ENCODE data around the gene BABAM1. TPM values are rescaled to one million over a fixed set of nuclear protein-coding genes. Genes with fewer than 3 reads are reported as not detected.
"Not testable (repeated sequence)": the region's sequence is repeated elsewhere in the genome, so short reads cannot be mapped to it uniquely, and the experiment has no call there.

The BABAM1 gene
- total and polyA plus RNA-seq, 5 donors from 2014 or later: 82.3 to 140 (median 116) TPM

GRCh38 chr19:17294051-17294891 lies 27.0 kb downstream of the BABAM1 start:
- ATAC-seq (ENCODE audit: low read depth in 2 of 2): no peak
- Histone ChIP-seq H3K4me3 (ENCODE audit: low read depth, low read length) (no peak overlapping the region), H3K27ac (ENCODE audit: insufficient read depth, low read length, poor library complexity, severe bottlenecking) (no peak overlapping the region), H3K27me3 (ENCODE audit: control insufficient read depth, insufficient read depth, low read length) (no peaks in the 10 kb centered on the region), H3K36me3 (ENCODE audit: control insufficient read depth, insufficient read depth, low read length) (peaks cover 4% of the 10 kb centered on the region), H3K4me1 (ENCODE audit: control insufficient read depth, insufficient read depth, low read length, poor library complexity, severe bottlenecking) (peaks cover 11% of the 10 kb centered on the region), H3K9me3 (ENCODE audit: control insufficient read depth in 2 of 2, low read length in 2 of 2) (no peaks in the 10 kb centered on the region)
- peaks cover 0 to 1% (median 0%) of the 10 kb centered on the region in 7 donors for H3K9me3 Mint-ChIP-seq
- H3K36me3 Mint-ChIP-seq: peaks cover 5% of the 10 kb centered on the region
- no peak overlapping the region for H3K27ac Mint-ChIP-seq
- H3K27me3 Mint-ChIP-seq: peaks cover 6% of the 10 kb centered on the region
- peak in 2 of 3 donors; percentile 29 to 32 for DNase-seq
- H3K4me1 Mint-ChIP-seq: peaks cover 0 to 5% (median 2%) of the 10 kb centered on the region in 4 donors
- H3K4me3 Mint-ChIP-seq: peak overlapping the region in 2 of 4 donors; percentile 47 to 85

DNA sequence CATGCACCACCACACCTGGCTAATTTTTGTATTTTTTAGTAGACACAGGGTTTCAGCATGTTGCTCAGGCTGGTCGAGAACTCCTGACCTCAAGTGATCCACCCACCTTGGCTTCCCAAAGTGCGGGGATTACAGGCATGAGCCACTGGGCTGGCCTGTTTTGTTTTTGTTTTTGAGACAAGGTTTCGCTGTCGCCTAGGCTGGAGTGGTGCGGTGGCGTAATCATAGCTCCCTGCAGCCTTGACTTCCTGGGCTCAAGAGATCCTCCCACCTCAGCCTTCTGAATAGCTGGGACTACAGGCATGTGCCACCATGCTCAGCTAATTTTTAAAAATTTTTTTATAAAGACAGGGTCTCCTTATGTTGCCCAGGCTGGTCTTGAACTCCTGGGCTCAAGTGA lies 28.3 kb downstream of the BABAM1 start:
- H3K36me3 Mint-ChIP-seq; H3K27me3 ChIP-seq (ENCODE audit: control insufficient read depth, insufficient read depth, low read length); ATAC-seq (ENCODE audit: low read depth in 2 of 2); H3K9me3 Mint-ChIP-seq; H3K4me1 Mint-ChIP-seq; H3K4me3 Mint-ChIP-seq; H3K27ac ChIP-seq (ENCODE audit: insufficient read depth, low read length, poor library complexity, severe bottlenecking); H3K36me3 ChIP-seq (ENCODE audit: control insufficient read depth, insufficient read depth, low read length); H3K9me3 ChIP-seq (ENCODE audit: control insufficient read depth in 2 of 2, low read length in 2 of 2); H3K4me3 ChIP-seq (ENCODE audit: low read depth, low read length); H3K27me3 Mint-ChIP-seq; DNase-seq; H3K27ac Mint-ChIP-seq: not testable (repeated sequence)
- peaks cover 11% of the 10 kb centered on the region for H3K4me1 ChIP-seq (ENCODE audit: control insufficient read depth, insufficient read depth, low read length, poor library complexity, severe bottlenecking)

- Mint-ChIP-seq H3K27me3 (no peaks in the 10 kb centered on the region), H3K4me3 (no peak overlapping the region), H3K27ac (peak overlapping the region in 1 of 3 donors; percentile 69), H3K9me3 (no peaks in the 10 kb centered on the region), H3K36me3 (peaks cover 5% of the 10 kb centered on the region), H3K4me1 (peaks cover 0 to 5% (median 2%) of the 10 kb centered on the region in 4 donors)
- Histone ChIP-seq H3K27ac (ENCODE audit: insufficient read depth, low read length, poor library complexity, severe bottlenecking) (no peak overlapping the region), H3K36me3 (ENCODE audit: control insufficient read depth, insufficient read depth, low read length) (peaks cover 4% of the 10 kb centered on the region), H3K27me3 (ENCODE audit: control insufficient read depth, insufficient read depth, low read length) (no peaks in the 10 kb centered on the region), H3K9me3 (ENCODE audit: control insufficient read depth in 2 of 2, low read length in 2 of 2) (no peaks in the 10 kb centered on the region), H3K4me3 (ENCODE audit: low read depth, low read length) (no peak overlapping the region), H3K4me1 (ENCODE audit: control insufficient read depth, insufficient read depth, low read length, poor library complexity, severe bottlenecking) (peaks cover 11% of the 10 kb centered on the region)
- ATAC-seq (ENCODE audit: low read depth in 2 of 2) (no peak), DNase-seq (no peak)
Measured at GRCh38 chr19:17296273-17296672, 29.0 kb downstream of the BABAM1 start.

- no peaks in the 10 kb centered on the region for H3K9me3 ChIP-seq (ENCODE audit: control insufficient read depth in 2 of 2, low read length in 2 of 2)
- no peaks in the 10 kb centered on the region for H3K27me3 ChIP-seq (ENCODE audit: control insufficient read depth, insufficient read depth, low read length)
- H3K27me3 Mint-ChIP-seq: no peaks in the 10 kb centered on the region
- H3K4me1 Mint-ChIP-seq: peaks cover 0 to 10% (median 3%) of the 10 kb centered on the region in 4 donors
- H3K36me3 ChIP-seq (ENCODE audit: control insufficient read depth, insufficient read depth, low read length): peaks cover 4% of the 10 kb centered on the region
- H3K4me3 ChIP-seq (ENCODE audit: low read depth, low read length): no peak overlapping the region
- DNase-seq (no peak), ATAC-seq (ENCODE audit: low read depth in 2 of 2) (no peak)
- no peaks in the 10 kb centered on the region for H3K9me3 Mint-ChIP-seq
- H3K27ac ChIP-seq (ENCODE audit: insufficient read depth, low read length, poor library complexity, severe bottlenecking): no peak overlapping the region
- H3K4me3 Mint-ChIP-seq: no peak overlapping the region
- H3K36me3 Mint-ChIP-seq: peaks cover 5% of the 10 kb centered on the region
- H3K27ac Mint-ChIP-seq: no peak overlapping the region
- H3K4me1 ChIP-seq (ENCODE audit: control insufficient read depth, insufficient read depth, low read length, poor library complexity, severe bottlenecking): peaks cover 9% of the 10 kb centered on the region
Measured at GRCh38 chr19:17296976-17297375, 29.7 kb downstream of the BABAM1 start.

DNA sequence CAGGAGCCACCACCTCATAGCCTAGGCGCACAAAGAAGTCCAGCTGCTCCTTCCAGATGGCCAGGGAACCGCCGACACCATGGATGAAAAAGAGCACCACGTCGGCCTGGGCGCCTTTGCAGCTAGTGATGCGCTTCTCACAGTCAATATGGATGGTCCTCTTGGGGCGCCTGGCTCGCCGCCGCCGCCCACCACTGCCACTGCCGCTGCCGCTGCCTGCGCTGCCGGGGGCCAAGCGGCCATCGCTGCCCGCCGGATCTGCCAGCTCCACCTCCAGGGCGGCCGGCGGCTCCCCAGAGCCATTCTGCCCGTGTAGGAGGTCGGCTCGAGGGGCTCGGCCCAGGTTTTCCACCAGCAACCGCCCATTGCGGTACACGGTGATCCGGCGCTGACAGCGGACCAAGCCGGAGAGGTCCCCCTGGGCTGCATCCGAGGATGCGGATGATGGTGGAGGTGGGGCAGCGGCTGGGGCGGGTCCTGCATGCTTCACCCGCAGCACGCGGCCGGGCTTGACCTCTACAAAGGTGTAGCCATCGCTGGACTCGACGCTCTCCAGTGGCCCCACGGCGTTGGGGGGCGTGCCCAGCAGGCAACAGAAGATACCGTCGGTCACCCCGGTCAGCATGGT lies 33.9 kb downstream of the BABAM1 start:
- Mint-ChIP-seq H3K9me3 (no peaks in the 10 kb centered on the region), H3K4me1 (peaks cover 5 to 36% (median 18%) of the 10 kb centered on the region in 4 donors), H3K27me3 (no peaks in the 10 kb centered on the region), H3K36me3 (peaks cover 5% of the 10 kb centered on the region), H3K27ac (no peak overlapping the region), H3K4me3 (peak overlapping the region in 2 of 4 donors; percentile 28 to 35)
- Histone ChIP-seq H3K36me3 (ENCODE audit: control insufficient read depth, insufficient read depth, low read length) (peaks cover 4% of the 10 kb centered on the region), H3K9me3 (ENCODE audit: control insufficient read depth in 2 of 2, low read length in 2 of 2) (no peaks in the 10 kb centered on the region), H3K4me3 (ENCODE audit: low read depth, low read length) (no peak overlapping the region), H3K27me3 (ENCODE audit: control insufficient read depth, insufficient read depth, low read length) (no peaks in the 10 kb centered on the region), H3K27ac (ENCODE audit: insufficient read depth, low read length, poor library complexity, severe bottlenecking) (no peak overlapping the region), H3K4me1 (ENCODE audit: control insufficient read depth, insufficient read depth, low read length, poor library complexity, severe bottlenecking) (peaks cover 31% of the 10 kb centered on the region)
- DNase-seq (no peak), ATAC-seq (ENCODE audit: low read depth in 2 of 2) (no peak)

DNA sequence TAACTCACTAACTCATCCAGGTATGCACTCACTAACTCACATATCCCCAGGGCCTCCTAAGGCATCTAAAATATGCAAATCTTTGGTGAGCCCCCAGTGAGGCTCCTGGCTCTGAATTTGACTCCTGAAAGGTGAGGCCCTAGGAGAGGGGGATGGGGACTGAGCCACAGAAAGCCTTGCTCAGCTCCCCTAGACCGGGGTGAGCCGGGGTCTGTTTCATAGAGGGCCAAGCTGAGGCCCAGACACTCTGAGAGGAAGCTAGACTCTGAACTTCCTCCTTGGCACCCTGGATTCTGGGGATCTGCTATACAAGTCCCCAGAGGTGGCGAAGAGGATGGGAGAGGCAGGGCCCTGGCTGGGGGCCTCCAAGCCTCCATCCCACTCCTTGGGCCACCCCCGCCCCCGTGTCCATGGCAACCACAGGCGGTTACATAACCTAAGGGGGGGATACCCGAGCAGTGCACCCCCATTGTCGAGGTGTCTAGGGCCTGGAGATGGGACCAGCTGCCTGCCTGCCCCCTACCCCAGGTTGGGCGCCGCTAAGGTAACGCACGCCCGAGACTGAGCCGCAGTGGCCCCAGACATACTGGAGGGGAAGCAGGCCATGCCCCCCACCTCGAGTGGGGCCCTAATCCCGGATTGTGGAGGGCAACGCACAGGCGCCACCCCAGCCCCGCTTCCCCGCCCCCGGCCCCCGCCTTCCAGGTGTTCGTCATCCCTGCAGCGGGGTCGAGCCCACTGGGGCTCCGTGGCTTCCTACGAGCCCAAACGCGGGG lies 35.3 kb downstream of the BABAM1 start:
- no peaks in the 10 kb centered on the region for H3K9me3 Mint-ChIP-seq
- no peaks in the 10 kb centered on the region for H3K27me3 Mint-ChIP-seq
- DNase-seq: peak in 1 of 3 donors; percentile 21
- Histone ChIP-seq H3K27me3 (ENCODE audit: control insufficient read depth, insufficient read depth, low read length) (no peaks in the 10 kb centered on the region), H3K4me3 (ENCODE audit: low read depth, low read length) (no peak overlapping the region), H3K27ac (ENCODE audit: insufficient read depth, low read length, poor library complexity, severe bottlenecking) (peak overlapping the region; percentile 72), H3K4me1 (ENCODE audit: control insufficient read depth, insufficient read depth, low read length, poor library complexity, severe bottlenecking) (peaks cover 40% of the 10 kb centered on the region), H3K36me3 (ENCODE audit: control insufficient read depth, insufficient read depth, low read length) (peaks cover 4% of the 10 kb centered on the region), H3K9me3 (ENCODE audit: control insufficient read depth in 2 of 2, low read length in 2 of 2) (no peaks in the 10 kb centered on the region)
- peaks cover 5 to 43% (median 20%) of the 10 kb centered on the region in 4 donors for H3K4me1 Mint-ChIP-seq
- peak overlapping the region; percentile 80 to 96 (median 82) for H3K4me3 Mint-ChIP-seq
- H3K27ac Mint-ChIP-seq: peak overlapping the region in 2 of 3 donors; percentile 42 to 54
- H3K36me3 Mint-ChIP-seq: peaks cover 5% of the 10 kb centered on the region
- no peak for ATAC-seq (ENCODE audit: low read depth in 2 of 2)

- H3K4me1 Mint-ChIP-seq: peaks cover 5 to 48% (median 22%) of the 10 kb centered on the region in 4 donors
- peaks cover 40% of the 10 kb centered on the region for H3K4me1 ChIP-seq (ENCODE audit: control insufficient read depth, insufficient read depth, low read length, poor library complexity, severe bottlenecking)
- peak; percentile 71 for ATAC-seq (ENCODE audit: low read depth in 2 of 2)
- peak; percentile 88 to 95 (median 89) for DNase-seq
- H3K27ac ChIP-seq (ENCODE audit: insufficient read depth, low read length, poor library complexity, severe bottlenecking): peak within 1 kb of the TSS; percentile 72
- H3K9me3 ChIP-seq (ENCODE audit: control insufficient read depth in 2 of 2, low read length in 2 of 2): no peaks in the 10 kb centered on the region
- H3K36me3 ChIP-seq (ENCODE audit: control insufficient read depth, insufficient read depth, low read length): peaks cover 2% of the 10 kb centered on the region
- peak within 1 kb of the TSS; percentile 42 to 84 (median 58) for H3K27ac Mint-ChIP-seq
- peak within 1 kb of the TSS; percentile 32 for H3K4me3 ChIP-seq (ENCODE audit: low read depth, low read length)
- H3K36me3 Mint-ChIP-seq: peaks cover 1% of the 10 kb centered on the region
- H3K4me3 Mint-ChIP-seq: peak within 1 kb of the TSS; percentile 80 to 96 (median 84)
- no peaks in the 10 kb centered on the region for H3K27me3 Mint-ChIP-seq
- H3K27me3 ChIP-seq (ENCODE audit: control insufficient read depth, insufficient read depth, low read length): no peaks in the 10 kb centered on the region
- H3K9me3 Mint-ChIP-seq: no peaks in the 10 kb centered on the region
Measured at GRCh38 chr19:17303167-17303939, 36.1 kb downstream of the BABAM1 start, which contains the start of gene ABHD8. Gene ABHD8 (minus strand): TSS chr19:17303425. CDS start chr19:17301616, 1,809 bp downstream.

All from CD4-positive, CD25-positive, alpha-beta regulatory T cell (primary cell).